HS-5 (cell line): Measurements from ENCODE around the gene SPINK2.

Experiments used
- DNase-seq: peaks from one replicate; pipeline ENCODE4 v3.0.0-alpha.2; 2012; ENCODE audit warnings: low read depth

Gene SPINK2

GRCh38 chr4:56799824-56800756 lies 21.4 kb downstream of the SPINK2 start:
- DNase-seq = peak; percentile 59

- no peak for DNase-seq
Observed at GRCh38 chr4:56799161-56799759, 22.2 kb downstream of the SPINK2 start.

GRCh38 chr4:56796211-56796610 lies 25.3 kb downstream of the SPINK2 start:
- DNase-seq = no peak

- DNase-seq = no peak
Observed at GRCh38 chr4:56791316-56791715, 30.2 kb downstream of the SPINK2 start.

GRCh38 chr4:56790691-56791091 lies 30.8 kb downstream of the SPINK2 start:
- DNase-seq = no peak

GRCh38 chr4:56788081-56788480 lies 33.4 kb downstream of the SPINK2 start:
- DNase-seq = no peak

- no peak for DNase-seq
Observed at GRCh38 chr4:56787380-56787779, 34.1 kb downstream of the SPINK2 start.

- peak; percentile 45 for DNase-seq
Observed at GRCh38 chr4:56786955-56787354, 34.5 kb downstream of the SPINK2 start.

- no peak for DNase-seq
Observed at GRCh38 chr4:56783986-56784385, 37.5 kb downstream of the SPINK2 start.

- no peak for DNase-seq
Observed at GRCh38 chr4:56782019-56782418, 39.5 kb downstream of the SPINK2 start.

GRCh38 chr4:56773346-56773745 lies 48.2 kb downstream of the SPINK2 start:
- no peak for DNase-seq

- no peak for DNase-seq
Observed at GRCh38 chr4:56772134-56772533, 49.4 kb downstream of the SPINK2 start.

GRCh38 chr4:56768763-56769162 lies 52.7 kb downstream of the SPINK2 start:
- no peak for DNase-seq

- no peak for DNase-seq
Observed at GRCh38 chr4:56768316-56768715, 53.2 kb downstream of the SPINK2 start.

GRCh38 chr4:56767567-56767966 lies 53.9 kb downstream of the SPINK2 start:
- no peak for DNase-seq

- DNase-seq = peak; percentile 37
Observed at GRCh38 chr4:56764775-56765174, 56.7 kb downstream of the SPINK2 start.

- DNase-seq = no peak
Observed at GRCh38 chr4:56764223-56764622, 57.3 kb downstream of the SPINK2 start.

- DNase-seq = no peak
Observed at GRCh38 chr4:56762484-56763250, 58.8 kb downstream of the SPINK2 start.

- DNase-seq = no peak
Observed at GRCh38 chr4:56760183-56760582, 61.3 kb downstream of the SPINK2 start.
